Mesodermal cell (in vitro differentiated cells): ENCODE results near the gene ICOS.
"Not testable (repeated sequence)": the region's sequence is repeated elsewhere in the genome, so short reads cannot be mapped to it uniquely, and the experiment has no call there.

ENCODE experiments used
- H3K27ac ChIP-seq: 2 replicates; pipeline ENCODE4 v1.7.0; 2013; ENCODE audit warnings: mild to moderate bottlenecking, low read depth, low read length, moderate library complexity; ENCODE audit not compliant: severe bottlenecking
- H3K36me3 ChIP-seq: 2 replicates; pipeline ENCODE4 v1.7.1; 2013; ENCODE audit warnings: mild to moderate bottlenecking, low read length, moderate library complexity; ENCODE audit not compliant: control insufficient read depth, insufficient read depth
- H3K4me1 ChIP-seq: one replicate; pipeline ENCODE4 v1.7.1; 2013; ENCODE audit warnings: mild to moderate bottlenecking, low read length; ENCODE audit not compliant: insufficient read depth, control insufficient read depth, poor library complexity, severe bottlenecking
- H3K4me3 ChIP-seq: 2 replicates; pipeline ENCODE4 v1.7.0; 2013; ENCODE audit warnings: low read length, control low read depth, mild to moderate bottlenecking; ENCODE audit not compliant: insufficient read depth, poor library complexity, severe bottlenecking; ENCODE audit errors: extremely low read depth
- H3K9me3 ChIP-seq: 2 replicates; pipeline ENCODE4 v1.7.1; 2013; ENCODE audit warnings: mild to moderate bottlenecking, low read length, moderate library complexity; ENCODE audit not compliant: control insufficient read depth
- WGBS, 2 experiments: methylation state at CpG; one replicate each; pipeline ENCODE4 v1.1.5; 2013; ENCODE audit warnings: missing lambda C conversion rate in 2 of 2; ENCODE audit not compliant: insufficient coverage in 2 of 2; 5-methylcytosine and 5-hydroxymethylcytosine counted together

The ICOS gene

DNA sequence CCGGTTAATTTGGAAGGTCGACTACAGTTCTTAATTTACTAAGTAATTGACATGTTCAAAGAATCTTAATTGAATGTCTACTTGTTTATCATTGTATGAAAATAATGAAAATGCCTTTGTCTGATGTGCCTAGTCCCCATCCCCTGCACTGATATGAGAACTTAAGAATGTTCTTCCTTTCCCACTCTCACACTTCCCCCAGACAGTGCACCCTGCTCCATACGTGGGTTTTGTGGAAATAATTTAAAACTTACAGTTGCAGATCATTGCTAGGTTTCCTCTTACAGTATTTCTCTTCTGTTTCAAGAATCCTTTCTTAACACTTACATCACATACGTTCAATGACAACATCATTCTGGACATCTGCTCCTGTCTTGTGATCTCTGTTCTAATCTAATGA is 3.5 kb downstream of the ICOS start:
- H3K36me3 ChIP-seq, result no peaks in the 10 kb centered on the region
- H3K27ac ChIP-seq, result no peak overlapping the region
- no peaks in the 10 kb centered on the region for H3K4me1 ChIP-seq
- no peaks in the 10 kb centered on the region for H3K9me3 ChIP-seq
- H3K4me3 ChIP-seq, result no peak overlapping the region
- WGBS, 2 experiments, result 77 to 87% methylated on average over 2 of the region's 4 CpGs

- H3K9me3 ChIP-seq, H3K4me1 ChIP-seq, H3K4me3 ChIP-seq, H3K27ac ChIP-seq, H3K36me3 ChIP-seq: not testable (repeated sequence)
- 89 to 91% methylated on average over 5 to 6 of the region's 7 CpGs for WGBS, 2 experiments
Measured at GRCh38 chr2:203943493-203944382, 7.2 kb downstream of the ICOS start.

DNA sequence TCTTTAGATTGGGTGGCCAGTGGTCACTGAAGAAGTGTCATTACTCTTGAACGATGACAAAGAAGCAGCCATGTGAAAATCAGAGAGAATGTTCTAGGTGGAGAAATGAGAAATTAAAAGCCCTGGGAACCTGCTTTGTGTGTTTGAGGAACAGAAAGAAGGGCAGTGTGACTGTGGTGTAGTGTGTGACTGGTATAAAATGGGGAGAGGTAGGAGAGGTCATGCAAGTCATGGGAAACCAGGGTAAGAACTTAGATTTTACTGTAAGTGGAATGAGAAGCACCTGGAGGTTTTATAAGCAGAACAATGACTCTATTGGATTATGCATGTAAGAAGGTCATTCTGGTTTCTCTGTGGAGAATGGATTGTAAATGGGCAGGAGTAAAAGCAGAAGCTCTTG is 12.2 kb downstream of the ICOS start:
- Histone ChIP-seq H3K4me3 (no peak overlapping the region), H3K9me3 (no peaks in the 10 kb centered on the region)
- 78 to 93% methylated on average over 1 of the region's 1 CpG for WGBS, 2 experiments

DNA sequence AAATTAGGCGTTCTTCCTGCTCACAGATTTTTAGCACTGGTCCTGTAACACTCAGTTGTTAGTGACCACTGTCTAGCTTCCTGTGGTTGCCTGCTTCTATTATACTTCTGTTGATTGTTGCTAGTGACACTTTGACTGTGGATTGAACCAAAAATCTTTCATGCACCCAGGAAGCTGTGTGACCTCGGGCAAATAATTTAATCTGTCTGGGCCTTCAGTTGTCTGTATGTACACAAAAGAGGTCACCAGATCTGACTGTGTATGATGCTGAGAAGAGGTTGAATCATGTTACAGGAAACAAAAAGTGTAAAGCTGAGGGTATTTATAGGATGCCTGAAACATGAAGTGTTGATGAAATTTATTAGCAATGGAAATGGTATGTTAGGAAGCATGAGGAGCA is 12.7 kb downstream of the ICOS start:
- no peaks in the 10 kb centered on the region for H3K4me1 ChIP-seq
- H3K36me3 ChIP-seq, result no peaks in the 10 kb centered on the region
- no peak overlapping the region for H3K27ac ChIP-seq
- no peaks in the 10 kb centered on the region for H3K9me3 ChIP-seq
- WGBS, 2 experiments, result 80 to 92% methylated on average over 2 of the region's 2 CpGs
- H3K4me3 ChIP-seq, result no peak overlapping the region

More for the DNA sequence above, 12.2 kb downstream of the ICOS start:
- H3K4me1 ChIP-seq, result no peaks in the 10 kb centered on the region
- no peak overlapping the region for H3K27ac ChIP-seq
- no peaks in the 10 kb centered on the region for H3K36me3 ChIP-seq

GRCh38 chr2:203951366-203951902 is 14.9 kb downstream of the ICOS start:
- H3K4me1 ChIP-seq, result no peaks in the 10 kb centered on the region
- H3K4me3 ChIP-seq, result no peak overlapping the region
- H3K9me3 ChIP-seq, result no peaks in the 10 kb centered on the region
- 79 to 97% methylated on average over 7 to 9 of the region's 10 CpGs for WGBS, 2 experiments
- H3K36me3 ChIP-seq, result no peaks in the 10 kb centered on the region
- H3K27ac ChIP-seq, result no peak overlapping the region

DNA sequence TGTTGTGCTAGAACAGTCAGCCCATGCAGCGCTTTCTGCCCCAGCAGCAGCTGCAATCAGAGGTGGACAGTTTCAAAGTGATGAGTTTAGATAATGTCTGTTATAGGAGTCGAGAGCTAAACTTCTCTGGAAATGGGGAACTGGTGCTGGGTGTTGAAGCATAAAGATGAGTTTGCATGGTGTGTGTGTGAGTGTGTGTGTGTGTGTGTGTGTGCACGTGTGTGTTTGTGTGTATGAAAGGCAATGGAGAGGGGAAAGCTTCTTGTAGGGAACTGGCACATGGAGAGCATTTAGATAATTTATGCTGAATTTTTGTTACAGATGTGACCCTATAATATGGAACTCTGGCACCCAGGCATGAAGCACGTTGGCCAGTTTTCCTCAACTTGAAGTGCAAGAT is 22.7 kb downstream of the ICOS start:
- Histone ChIP-seq H3K36me3 (no peaks in the 10 kb centered on the region), H3K9me3 (no peaks in the 10 kb centered on the region), H3K4me1 (no peaks in the 10 kb centered on the region), H3K27ac (no peak overlapping the region), H3K4me3 (no peak overlapping the region)
- WGBS, 2 experiments, result 91 to 92% methylated on average over 3 of the region's 4 CpGs

DNA sequence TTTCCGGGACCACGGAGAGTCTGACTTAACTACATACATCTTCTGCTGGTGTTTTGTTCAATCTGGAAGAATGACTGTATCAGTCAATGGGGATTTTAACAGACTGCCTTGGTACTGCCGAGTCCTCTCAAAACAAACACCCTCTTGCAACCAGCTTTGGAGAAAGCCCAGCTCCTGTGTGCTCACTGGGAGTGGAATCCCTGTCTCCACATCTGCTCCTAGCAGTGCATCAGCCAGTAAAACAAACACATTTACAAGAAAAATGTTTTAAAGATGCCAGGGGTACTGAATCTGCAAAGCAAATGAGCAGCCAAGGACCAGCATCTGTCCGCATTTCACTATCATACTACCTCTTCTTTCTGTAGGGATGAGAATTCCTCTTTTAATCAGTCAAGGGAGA is 23.1 kb downstream of the ICOS start:
- 83 to 100% methylated on average over 2 of the region's 4 CpGs for WGBS, 2 experiments
- Histone ChIP-seq H3K36me3 (no peaks in the 10 kb centered on the region), H3K4me3 (no peak overlapping the region), H3K27ac (no peak overlapping the region), H3K4me1 (no peaks in the 10 kb centered on the region), H3K9me3 (no peaks in the 10 kb centered on the region)

GRCh38 chr2:203960811-203961210 is 24.2 kb downstream of the ICOS start:
- Histone ChIP-seq H3K9me3 (no peaks in the 10 kb centered on the region), H3K36me3 (no peaks in the 10 kb centered on the region)
- no CpG with 5 or more reads among the region's 2 CpGs for WGBS, 2 experiments

GRCh38 chr2:203965190-203965589 is 28.6 kb downstream of the ICOS start:
- H3K36me3 ChIP-seq, H3K4me3 ChIP-seq, H3K4me1 ChIP-seq, H3K27ac ChIP-seq, H3K9me3 ChIP-seq: not testable (repeated sequence)
- WGBS, 2 experiments, result 93 to 100% methylated on average over 4 of the region's 7 CpGs

More at GRCh38 chr2:203960811-203961210, 24.2 kb downstream of the ICOS start:
- Histone ChIP-seq H3K4me1 (no peaks in the 10 kb centered on the region), H3K4me3 (no peak overlapping the region), H3K27ac (no peak overlapping the region)

GRCh38 chr2:203971251-203971650 is 34.7 kb downstream of the ICOS start:
- Histone ChIP-seq H3K4me1 (no peaks in the 10 kb centered on the region), H3K27ac (no peak overlapping the region), H3K4me3 (no peak overlapping the region), H3K36me3 (no peaks in the 10 kb centered on the region), H3K9me3 (no peaks in the 10 kb centered on the region)
- 87 to 96% methylated on average over 5 of the region's 5 CpGs for WGBS, 2 experiments

GRCh38 chr2:203972066-203972465 is 35.5 kb downstream of the ICOS start:
- H3K27ac ChIP-seq, result no peak overlapping the region
- no peaks in the 10 kb centered on the region for H3K36me3 ChIP-seq
- no peak overlapping the region for H3K4me3 ChIP-seq
- H3K9me3 ChIP-seq, result no peaks in the 10 kb centered on the region
- no peaks in the 10 kb centered on the region for H3K4me1 ChIP-seq
